ENCODE measurements around the gene CPAMD8.

Gene CPAMD8

GRCh38 chr19:16896146-16897028 lies 130.2 kb downstream of the CPAMD8 start:
- H3K4me3 ChIP-seq (ENCODE audit: low read depth, low read length) = peak overlapping the region; percentile 61
- TF ChIP-seq CTCF (IDR thresholded peaks at IDR 0.05; ENCODE audit: insufficient read depth, low read depth, low read length, missing control alignments) = no peak
- no peak for DNase-seq (ENCODE audit: low read depth)

- H3K4me3 ChIP-seq (ENCODE audit: low read depth, low read length) = no peak overlapping the region
- DNase-seq (ENCODE audit: low read depth) = no peak
- TF ChIP-seq CTCF (IDR thresholded peaks at IDR 0.05; ENCODE audit: insufficient read depth, low read depth, low read length, missing control alignments) = no peak
These were observed 131.0 kb downstream of the CPAMD8 start for GRCh38 chr19:16895467-16896145.

GRCh38 chr19:16894080-16894479 lies 132.5 kb downstream of the CPAMD8 start:
- no peak for TF ChIP-seq CTCF (IDR thresholded peaks at IDR 0.05; ENCODE audit: insufficient read depth, low read depth, low read length, missing control alignments)
- DNase-seq (ENCODE audit: low read depth) = peak; percentile 41
- H3K4me3 ChIP-seq (ENCODE audit: low read depth, low read length) = no peak overlapping the region

- H3K4me3 ChIP-seq (ENCODE audit: low read depth, low read length) = no peak overlapping the region
- TF ChIP-seq CTCF (IDR thresholded peaks at IDR 0.05; ENCODE audit: insufficient read depth, low read depth, low read length, missing control alignments) = no peak
- DNase-seq (ENCODE audit: low read depth) = peak; percentile 61
These were observed 133.0 kb downstream of the CPAMD8 start for GRCh38 chr19:16893686-16893989.

GRCh38 chr19:16892868-16893685 lies 133.5 kb downstream of the CPAMD8 start:
- H3K4me3 ChIP-seq (ENCODE audit: low read depth, low read length) = no peak overlapping the region
- no peak for TF ChIP-seq CTCF (IDR thresholded peaks at IDR 0.05; ENCODE audit: insufficient read depth, low read depth, low read length, missing control alignments)
- peak; percentile 69 for DNase-seq (ENCODE audit: low read depth)

- no peak for DNase-seq (ENCODE audit: low read depth)
- H3K4me3 ChIP-seq (ENCODE audit: low read depth, low read length) = no peak overlapping the region
- TF ChIP-seq CTCF (IDR thresholded peaks at IDR 0.05; ENCODE audit: insufficient read depth, low read depth, low read length, missing control alignments) = no peak
These were observed 134.2 kb downstream of the CPAMD8 start for GRCh38 chr19:16892436-16892835.

Measured in GM12865 (cell line).